Liver (tissue), 9 donors: ENCODE results near the gene LPAR3. TPM values are rescaled to one million over a fixed set of nuclear protein-coding genes. Genes with fewer than 3 reads are reported as not detected.

Experiments
- DNase-seq: peaks from one replicate; pipeline ENCODE4 v3.0.0-alpha.2; 2017; ENCODE audit warnings: low spot score
- H3K27ac ChIP-seq, 2 donors: one replicate each; pipeline ENCODE4 v1.7.0; 2013; ENCODE audit warnings: inconsistent platforms in 2 of 2, low read length in 2 of 2, control low read depth in 1 of 2, low read depth in 1 of 2, mild to moderate bottlenecking in 1 of 2
- H3K27me3 ChIP-seq, 4 donors: one replicate each; pipeline versions ENCODE4 v1.6.1 to v1.7.0; 2013; ENCODE audit warnings: low read length in 3 of 4, inconsistent platforms in 1 of 4, mild to moderate bottlenecking in 1 of 4, moderate library complexity in 1 of 4; ENCODE audit not compliant: control insufficient read depth in 4 of 4, insufficient read depth in 4 of 4
- H3K36me3 ChIP-seq, 4 donors: one replicate each; pipeline versions ENCODE4 v1.6.1 to v1.7.0; 2013; ENCODE audit warnings: low read length in 3 of 4, mild to moderate bottlenecking in 3 of 4, low read depth in 1 of 4, moderate library complexity in 1 of 4; ENCODE audit not compliant: control insufficient read depth in 4 of 4, insufficient read depth in 3 of 4
- H3K4me1 ChIP-seq, 4 donors: one replicate each; pipeline versions ENCODE4 v1.6.1 to v1.7.0; 2013; ENCODE audit warnings: low read length in 3 of 4, mild to moderate bottlenecking in 3 of 4, moderate library complexity in 1 of 4; ENCODE audit not compliant: control insufficient read depth in 4 of 4, insufficient read depth in 4 of 4
- H3K4me3 ChIP-seq, 3 donors: one replicate each; pipeline versions ENCODE4 v1.6.1 to v1.7.0; 2013; ENCODE audit warnings: low read length in 3 of 3, control low read depth in 1 of 3, low read depth in 1 of 3, mild to moderate bottlenecking in 1 of 3
- H3K9ac ChIP-seq, 2 donors: one replicate each; pipeline ENCODE4 v1.7.0; 2013; ENCODE audit warnings: low read length in 2 of 2, mild to moderate bottlenecking in 2 of 2, moderate library complexity in 2 of 2, control low read depth in 1 of 2, low read depth in 1 of 2
- H3K9me3 ChIP-seq, 4 donors: one replicate each; pipeline versions ENCODE4 v1.6.1 to v1.7.0; 2013; ENCODE audit warnings: low read length in 3 of 4; ENCODE audit not compliant: control insufficient read depth in 4 of 4
- ATF3 ChIP-seq: IDR thresholded peaks from 2 replicates; pipeline ENCODE4 v1.6.1; 2016; ENCODE audit warnings: antibody characterized with exemption
- CTCF ChIP-seq: fragments of 150-350 bp; IDR thresholded peaks from 2 replicates; pipeline ENCODE4 v1.5.1; 2017; ENCODE audit warnings: improper control_type of control experiment, low read depth, low read length; ENCODE audit not compliant: missing input control
- EGR1 ChIP-seq, 2 donors: IDR thresholded peaks; 2 replicates each; pipeline ENCODE4 v1.6.1; 2016 to 2018; ENCODE audit warnings: antibody characterized with exemption in 2 of 2, low read depth in 2 of 2
- FOXA1 ChIP-seq: IDR thresholded peaks from 2 replicates; pipeline ENCODE4 v1.6.1; 2016; ENCODE audit warnings: antibody characterized with exemption
- FOXA2 ChIP-seq: IDR thresholded peaks from 2 replicates; pipeline ENCODE4 v1.6.1; 2016; ENCODE audit warnings: antibody characterized with exemption
- GABPA ChIP-seq, 2 donors: IDR thresholded peaks in 1 of 2; conservative IDR thresholded peaks in 1 of 2; 2 replicates each; pipeline ENCODE4 v1.6.1; 2016; ENCODE audit warnings: antibody characterized with exemption in 2 of 2, mild to moderate bottlenecking in 1 of 2, moderate library complexity in 1 of 2
- HNF4A ChIP-seq, 2 donors: conservative IDR thresholded peaks; 2 replicates each; pipeline ENCODE4 v1.6.1; 2016; ENCODE audit warnings: antibody characterized with exemption in 2 of 2, mild to moderate bottlenecking in 2 of 2
- HNF4G ChIP-seq: IDR thresholded peaks from 2 replicates; pipeline ENCODE4 v1.6.1; 2016; ENCODE audit warnings: antibody characterized with exemption
- JUND ChIP-seq, 2 donors: IDR thresholded peaks; 2 replicates each; pipeline ENCODE4 v1.6.1; 2016; ENCODE audit warnings: antibody characterized with exemption in 2 of 2
- RAD21 ChIP-seq, 2 donors: IDR thresholded peaks; 2 replicates each; pipeline ENCODE4 v1.6.1; 2016; ENCODE audit warnings: antibody characterized with exemption in 2 of 2, mild to moderate bottlenecking in 2 of 2
- REST ChIP-seq: IDR thresholded peaks from 2 replicates; pipeline ENCODE4 v1.6.1; 2016; ENCODE audit warnings: antibody characterized with exemption, mild to moderate bottlenecking
- RXRA ChIP-seq, 2 donors: IDR thresholded peaks; 2 replicates each; pipeline ENCODE4 v1.6.1; 2017 to 2018; ENCODE audit warnings: antibody characterized with exemption in 2 of 2, mild to moderate bottlenecking in 1 of 2
- SP1 ChIP-seq: IDR thresholded peaks from 2 replicates; pipeline ENCODE4 v1.6.1; 2018; ENCODE audit warnings: antibody characterized with exemption, mild to moderate bottlenecking
- TAF1 ChIP-seq: conservative IDR thresholded peaks from 2 replicates; pipeline ENCODE4 v1.6.1; 2016; ENCODE audit warnings: antibody characterized with exemption, mild to moderate bottlenecking
- YY1 ChIP-seq: IDR thresholded peaks from 2 replicates; pipeline ENCODE4 v1.6.1; 2016; ENCODE audit warnings: antibody characterized with exemption, mild to moderate bottlenecking
- ZBTB33 ChIP-seq: IDR thresholded peaks from 2 replicates; pipeline ENCODE4 v1.6.1; 2016; ENCODE audit warnings: antibody characterized with exemption
- WGBS: extraction: QIAGEN DNeasy Blood & Tissue Kit; methylation state at CpG from one replicate; pipeline ENCODE4 v1.1.7; 2013; 5-methylcytosine and 5-hydroxymethylcytosine counted together
- polyA plus RNA-seq, 2 donors: library from polyadenylated mRNA; stranded (reverse) in 1 of 2; unstranded in 1 of 2; fragments of 200-250 nt in 1 of 2; fragments of >200 nt in 1 of 2; fragmentation: Nextera tagmentation in 1 of 2; extraction: Ambion mirVana in 1 of 2; gene quantifications; one replicate each; pipeline versions ENCODE4 v1.2.1 to v1.2.3, GENCODE V29; 2013 to 2015
- total RNA-seq, 2 donors: library from RNA; depleted of rRNA; stranded (reverse); fragments of >200 nt; gene quantifications; one replicate each; pipeline ENCODE4 v1.2.3, GENCODE V29; 2014
- TF ChIP-seq, protein P1 (sequence below): IDR thresholded peaks from 2 replicates; pipeline ENCODE4 v1.6.1; 2016; ENCODE audit warnings: antibody characterized with exemption
- donor health status: healthy.
- donor health status: healthy.
- donor health status: healthy.
- donor health status: healthy.
- donor health status: healthy.

LPAR3 gene
- total and polyA plus RNA-seq, 4 donors, result 0.56 TPM; not detected in 3

GRCh38 chr1:84929581-84929980, 36.6 kb upstream of the LPAR3 start:
- no peaks in the 10 kb centered on the region for H3K9me3 ChIP-seq
- WGBS, result 70% methylated on average over 1 of the region's 1 CpG
- H3K36me3 ChIP-seq, result no peaks in the 10 kb centered on the region
- no peaks in the 10 kb centered on the region for H3K4me1 ChIP-seq
- H3K4me3 ChIP-seq, result no peak overlapping the region
- no peak overlapping the region for H3K9ac ChIP-seq
- DNase-seq, result no peak
- TF ChIP-seq JUND (IDR thresholded peaks at IDR 0.05) (no peak), RXRA (IDR thresholded peaks at IDR 0.05) (no peak), ATF3 (no peak), REST (no peak), ZBTB33 (no peak), RAD21 (IDR thresholded peaks at IDR 0.05) (no peak), GABPA (IDR thresholded peaks at IDR 0.05 in 1 of 2, conservative IDR thresholded peaks at IDR 0.05 in 1 of 2) (no peak), HNF4A (conservative IDR thresholded peaks at IDR 0.05) (no peak), CTCF (no peak), YY1 (no peak), EGR1 (IDR thresholded peaks at IDR 0.05; ENCODE audit: low read depth in 2 of 2) (no peak), FOXA1 (no peak), SP1 (no peak)
- TF ChIP-seq, protein P1, sequence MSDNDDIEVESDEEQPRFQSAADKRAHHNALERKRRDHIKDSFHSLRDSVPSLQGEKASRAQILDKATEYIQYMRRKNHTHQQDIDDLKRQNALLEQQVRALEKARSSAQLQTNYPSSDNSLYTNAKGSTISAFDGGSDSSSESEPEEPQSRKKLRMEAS, result no peak
- H3K27ac ChIP-seq, result no peak overlapping the region
- no peaks in the 10 kb centered on the region for H3K27me3 ChIP-seq

DNA sequence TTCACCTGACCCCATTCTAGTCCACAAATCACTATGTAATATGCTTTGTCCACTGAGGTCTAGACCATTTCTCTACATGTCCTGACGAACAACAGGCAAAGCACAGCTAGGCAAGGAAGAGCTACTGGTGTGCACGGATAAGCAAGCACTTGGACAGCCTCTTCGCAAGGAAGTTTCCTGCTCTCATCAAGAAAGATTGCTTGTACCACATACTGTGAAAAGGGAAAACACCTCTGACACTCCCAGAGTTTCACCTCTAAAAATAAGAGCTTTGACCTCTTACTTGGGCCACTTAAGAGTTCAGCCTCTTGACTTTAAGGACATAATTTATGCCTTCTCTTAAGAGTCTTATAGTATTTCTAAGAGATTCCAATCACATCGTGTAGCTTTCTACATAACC, 36.0 kb upstream of the LPAR3 start:
- Histone ChIP-seq H3K36me3 (no peaks in the 10 kb centered on the region), H3K9me3 (no peaks in the 10 kb centered on the region), H3K9ac (no peak overlapping the region), H3K27me3 (no peaks in the 10 kb centered on the region), H3K4me3 (no peak overlapping the region), H3K27ac (no peak overlapping the region), H3K4me1 (no peaks in the 10 kb centered on the region)
- no peak for DNase-seq
- TF ChIP-seq RXRA (IDR thresholded peaks at IDR 0.05) (no peak), YY1 (no peak), SP1 (no peak), TAF1 (no peak), GABPA (IDR thresholded peaks at IDR 0.05 in 1 of 2, conservative IDR thresholded peaks at IDR 0.05 in 1 of 2) (no peak), HNF4G (no peak), FOXA2 (no peak), CTCF (no peak), ATF3 (no peak), EGR1 (IDR thresholded peaks at IDR 0.05; ENCODE audit: low read depth in 2 of 2) (no peak), JUND (IDR thresholded peaks at IDR 0.05) (no peak)
- TF ChIP-seq, protein P1, result no peak
- WGBS, result 80% methylated on average over 4 of the region's 4 CpGs
